B cell (primary cell): Measurements from ENCODE around the gene ING4. TPM values are rescaled to one million over a fixed set of nuclear protein-coding genes. Genes with fewer than 3 reads are reported as not detected.

Source experiments
- ATAC-seq: fragments of 200-7000 bp; cut with Tn5 transposase; one replicate; pipeline ENCODE4 v1.10.0; 2021; ENCODE audit warnings: low read depth, mild to moderate bottlenecking, moderate number of reproducible peaks, moderate library complexity
- CTCF ChIA-PET: fragments of 350-600 bp; sonication (Branson Sonifier 250); formaldehyde crosslinking; loops from one replicate; lab custom pipeline; 2021; ENCODE audit warnings: antibody characterized with exemption, inconsistent platforms; lab: Charles Lee
- POLR2A ChIA-PET: fragments of 350-600 bp; sonication (Branson Sonifier 250); formaldehyde crosslinking; loops from one replicate; lab custom pipeline; 2021; ENCODE audit warnings: antibody characterized with exemption; lab: Charles Lee
- DNase-seq: peaks from one replicate; pipeline ENCODE4 v3.0.0; 2013
- H2AFZ ChIP-seq: 2 replicates; pipeline ENCODE4 v1.6.1; 2012; ENCODE audit warnings: mild to moderate bottlenecking, low read depth, low read length; ENCODE audit not compliant: insufficient read depth, poor library complexity, severe bottlenecking
- H3K27ac ChIP-seq, 2 donors: 1 replicate in 1 of 2; 2 replicates in 1 of 2; pipeline ENCODE4 v1.5.1; 2012 to 2013; ENCODE audit warnings: low read length in 2 of 2, mild to moderate bottlenecking in 2 of 2, moderate library complexity in 1 of 2
- H3K27me3 ChIP-seq, 4 experiments: fragments of 200-600 bp in 1 of 4; sonication (generic) in 1 of 4; replicated peaks in 1 of 4; 1 replicate in 2 of 4; 2 replicates in 2 of 4; pipeline versions ENCODE4 v1.6.1 to v1.7.0; 2013 to 2016; ENCODE audit warnings: low read length in 3 of 4, mild to moderate bottlenecking in 2 of 4, mixed read lengths in 1 of 4, moderate library complexity in 1 of 4; ENCODE audit not compliant: insufficient read depth in 4 of 4, control insufficient read depth in 3 of 4; ENCODE audit errors: control extremely low read depth in 1 of 4
- H3K36me3 ChIP-seq, 2 experiments: replicated peaks in 1 of 2; 1 replicate in 1 of 2; 2 replicates in 1 of 2; pipeline versions ENCODE4 v1.6.1 to v1.7.1; 2013; ENCODE audit warnings: low read length in 1 of 2; ENCODE audit not compliant: insufficient read depth in 2 of 2, control insufficient read depth in 1 of 2; ENCODE audit errors: control extremely low read depth in 1 of 2, extremely low read depth in 1 of 2
- H3K4me1 ChIP-seq, 2 donors: fragments of 200-600 bp in 1 of 2; sonication (generic) in 1 of 2; 1 replicate in 1 of 2; 2 replicates in 1 of 2; pipeline versions ENCODE4 v1.5.1 to v1.6.1; 2013 to 2017; ENCODE audit warnings: low read length in 2 of 2; ENCODE audit not compliant: control insufficient read depth in 2 of 2, insufficient read depth in 2 of 2
- H3K4me2 ChIP-seq: replicated peaks from 2 replicates; pipeline ENCODE3; 2012; ENCODE audit warnings: mild to moderate bottlenecking, low read depth, low read length; ENCODE audit not compliant: poor library complexity, severe bottlenecking
- H3K4me3 ChIP-seq, 5 experiments: fragments of 200-600 bp in 1 of 5; sonication (generic) in 1 of 5; 1 replicate in 3 of 5; 2 replicates in 2 of 5; pipeline versions ENCODE4 v1.5.1 to v1.7.0; 2011 to 2016; ENCODE audit warnings: low read length in 4 of 5, mild to moderate bottlenecking in 4 of 5, low read depth in 2 of 5, control low read depth in 1 of 5, moderate library complexity in 1 of 5; ENCODE audit not compliant: insufficient read depth in 1 of 5; ENCODE audit errors: control extremely low read depth in 1 of 5, extremely low read depth in 1 of 5
- H3K79me2 ChIP-seq: fragments of 200-600 bp; sonication (generic); one replicate; pipeline ENCODE4 v1.6.0; 2016; ENCODE audit warnings: low read length; ENCODE audit not compliant: control insufficient read depth, insufficient read depth
- H3K9ac ChIP-seq: fragments of 200-600 bp; sonication (generic); 2 replicates; pipeline ENCODE4 v1.6.1; 2017; ENCODE audit warnings: mild to moderate bottlenecking, low read length, moderate library complexity
- H3K9me3 ChIP-seq, 3 donors: one replicate each; pipeline versions ENCODE4 v1.6.1 to v1.7.1; 2013; ENCODE audit warnings: low read length in 2 of 3; ENCODE audit not compliant: control insufficient read depth in 2 of 3, insufficient read depth in 1 of 3; ENCODE audit errors: control extremely low read depth in 1 of 3
- H4K20me1 ChIP-seq: 2 replicates; pipeline ENCODE4 v1.6.0; 2012; ENCODE audit warnings: mild to moderate bottlenecking, low read length; ENCODE audit not compliant: insufficient read depth, control insufficient read depth, poor library complexity, severe bottlenecking
- H3K27ac Mint-ChIP-seq: one replicate; pipeline ENCODE4 v1.8.0; 2021; ENCODE audit warnings: mixed read lengths
- H3K27me3 Mint-ChIP-seq: one replicate; pipeline ENCODE4 v1.8.0; 2021; ENCODE audit warnings: mixed read lengths
- H3K4me1 Mint-ChIP-seq: one replicate; pipeline ENCODE4 v1.8.0; 2021; ENCODE audit warnings: mixed read lengths
- H3K4me3 Mint-ChIP-seq: one replicate; pipeline ENCODE4 v1.8.0; 2021; ENCODE audit warnings: mixed read lengths
- H3K9me3 Mint-ChIP-seq: one replicate; pipeline ENCODE4 v1.8.0; 2022; ENCODE audit warnings: mixed read lengths; ENCODE audit not compliant: insufficient read depth
- EZH2 ChIP-seq: IDR thresholded peaks from 2 replicates; pipeline ENCODE4 v1.6.1; 2012; ENCODE audit warnings: borderline replicate concordance, low read depth, mild to moderate bottlenecking, moderate library complexity, low read length; ENCODE audit not compliant: insufficient read depth, poor library complexity, severe bottlenecking
- WGBS: methylation state at CpG from one replicate; pipeline ENCODE4 v1.1.5; 2013; ENCODE audit warnings: missing lambda C conversion rate; ENCODE audit not compliant: insufficient coverage; 5-methylcytosine and 5-hydroxymethylcytosine counted together
- intact Hi-C: fragments of 100-400 bp; cut with micrococcal nuclease; formaldehyde crosslinking; loops from one replicate; pipeline ENCODE4 v1.10.0; 2022
- polyA plus RNA-seq: library from polyadenylated mRNA; depleted of rRNA; stranded (reverse); fragments of >200 nt; gene quantifications from 2 replicates; pipeline ENCODE4 v1.2.3, GENCODE V29; 2012
- total RNA-seq, 2 donors: library from RNA; stranded (reverse); fragments of 120-200 nt in 1 of 2; gene quantifications; 1 replicate in 1 of 2; 2 replicates in 1 of 2; pipeline versions ENCODE4 v1.2.3 to v1.2.4, GENCODE V29; 2013 to 2022
- TF ChIP-seq, protein P1 (sequence below): fragments of 200-600 bp; IDR thresholded peaks from one replicate; pipeline ENCODE4 v1.8.0; 2022; ENCODE audit warnings: antibody characterized with exemption, mild to moderate bottlenecking

The ING4 gene
- total and polyA plus RNA-seq, 2 donors (not counting 1 experiment from before 2014, with no cell fraction given), result 81.1 to 110 TPM

DNA sequence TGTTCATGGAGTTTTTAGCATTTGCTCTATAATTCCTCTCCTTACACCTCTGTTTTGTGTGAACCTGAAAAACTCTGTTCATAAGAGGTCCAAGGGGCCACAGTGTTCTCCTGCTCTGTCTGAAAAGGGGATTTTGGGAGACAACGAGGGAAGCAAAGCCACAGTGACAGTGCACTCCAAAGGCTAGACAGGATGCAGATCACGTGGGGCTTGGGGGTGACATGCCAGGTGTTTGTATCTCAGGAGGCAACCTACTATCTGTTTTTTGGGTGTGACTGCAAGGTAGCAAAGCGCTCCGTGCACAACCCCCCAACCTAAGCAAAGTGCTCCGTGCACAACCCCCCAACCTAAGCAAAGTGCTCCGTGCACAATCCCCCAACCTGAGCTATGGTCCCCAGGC, 50.7 kb downstream of the ING4 start:
- H3K27ac Mint-ChIP-seq, result peak overlapping the region; percentile 87
- POLR2A ChIA-PET, result interaction anchor here (0.6 to 2.9 kb wide), 6 partner anchors 8 to 77 kb away, joined by 3 to 19 read pairs (median 6); partner anchors contain the start of genes LPAR5 and ZNF384
- peak overlapping the region; percentile 74 for H3K4me2 ChIP-seq

More for the DNA sequence above, 50.7 kb downstream of the ING4 start:
- H3K4me1 ChIP-seq, result peaks cover 35 to 45% of the 10 kb centered on the region in 2 donors
- peak overlapping the region; percentile 7 for H3K9ac ChIP-seq
- no peaks in the 10 kb centered on the region for H3K9me3 Mint-ChIP-seq
- peak; percentile 44 for DNase-seq
- H3K36me3 ChIP-seq, result no peaks in the 10 kb centered on the region
- H4K20me1 ChIP-seq, result peaks cover 3% of the 10 kb centered on the region
- H3K4me3 Mint-ChIP-seq, result peak overlapping the region; percentile 58
- TF ChIP-seq EZH2, result no peak
- TF ChIP-seq, protein P1, sequence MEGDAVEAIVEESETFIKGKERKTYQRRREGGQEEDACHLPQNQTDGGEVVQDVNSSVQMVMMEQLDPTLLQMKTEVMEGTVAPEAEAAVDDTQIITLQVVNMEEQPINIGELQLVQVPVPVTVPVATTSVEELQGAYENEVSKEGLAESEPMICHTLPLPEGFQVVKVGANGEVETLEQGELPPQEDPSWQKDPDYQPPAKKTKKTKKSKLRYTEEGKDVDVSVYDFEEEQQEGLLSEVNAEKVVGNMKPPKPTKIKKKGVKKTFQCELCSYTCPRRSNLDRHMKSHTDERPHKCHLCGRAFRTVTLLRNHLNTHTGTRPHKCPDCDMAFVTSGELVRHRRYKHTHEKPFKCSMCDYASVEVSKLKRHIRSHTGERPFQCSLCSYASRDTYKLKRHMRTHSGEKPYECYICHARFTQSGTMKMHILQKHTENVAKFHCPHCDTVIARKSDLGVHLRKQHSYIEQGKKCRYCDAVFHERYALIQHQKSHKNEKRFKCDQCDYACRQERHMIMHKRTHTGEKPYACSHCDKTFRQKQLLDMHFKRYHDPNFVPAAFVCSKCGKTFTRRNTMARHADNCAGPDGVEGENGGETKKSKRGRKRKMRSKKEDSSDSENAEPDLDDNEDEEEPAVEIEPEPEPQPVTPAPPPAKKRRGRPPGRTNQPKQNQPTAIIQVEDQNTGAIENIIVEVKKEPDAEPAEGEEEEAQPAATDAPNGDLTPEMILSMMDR, result no peak
- peak overlapping the region; percentile 38 for H2AFZ ChIP-seq
- H3K79me2 ChIP-seq, result peaks cover 22% of the 10 kb centered on the region
- H3K27me3 Mint-ChIP-seq, result no peaks in the 10 kb centered on the region
- ATAC-seq, result no peak
- no peaks in the 10 kb centered on the region for H3K9me3 ChIP-seq
- peaks cover 55% of the 10 kb centered on the region for H3K4me1 Mint-ChIP-seq
- no peaks in the 10 kb centered on the region for H3K27me3 ChIP-seq
- 47% methylated on average over 3 of the region's 6 CpGs for WGBS
- intact Hi-C loops, result no loop called here
- peak overlapping the region in 1 of 2 donors; percentile 63 for H3K27ac ChIP-seq
- CTCF ChIA-PET, result interaction anchor here (0.7 to 2.2 kb wide), 6 partner anchors 10 to 316 kb away, joined by 3 to 8 read pairs (median 4); no protein-coding TSS in a partner anchor
- peak overlapping the region in 2 of 5 experiments; percentile 2 to 33 for H3K4me3 ChIP-seq
